ENCODE data around the gene MDH1B. TPM values are rescaled to one million over a fixed set of nuclear protein-coding genes. Genes with fewer than 3 reads are reported as not detected.
"Not testable (repeated sequence)": the region's sequence is repeated elsewhere in the genome, so short reads cannot be mapped to it uniquely, and the experiment has no call there.

Gene MDH1B
- total RNA-seq, 1 donor from 2014 or later, result 1.2 TPM

DNA sequence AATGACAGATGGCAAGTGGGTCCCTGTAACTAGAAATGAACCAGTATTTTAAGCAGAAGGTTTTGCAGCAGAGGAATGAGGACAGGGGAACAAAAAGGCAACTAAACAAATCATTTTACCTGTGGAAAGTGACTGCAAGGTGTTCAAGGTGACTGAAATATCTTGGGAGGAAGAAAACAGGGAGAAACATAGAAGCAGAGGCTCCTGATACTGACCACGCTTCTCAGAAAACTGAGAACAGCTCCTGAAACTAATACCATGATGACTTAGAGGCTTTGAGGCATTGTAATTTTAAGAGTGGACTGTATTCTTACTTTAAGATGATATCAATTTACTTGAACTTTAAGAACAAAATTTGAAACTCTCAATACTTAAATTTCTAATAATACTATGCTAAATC lies 46.8 kb downstream of the MDH1B start, which contains the start of gene DYTN:
DYTN (minus strand) TSS at position 101 of the 400 bp plus-strand sequence. CDS start 117 bp downstream, outside the sequence.
- H3K36me3 Mint-ChIP-seq (ENCODE audit: unreplicated experiment), result no peaks in the 10 kb centered on the region
- H3K4me3 Mint-ChIP-seq (ENCODE audit: unreplicated experiment), result no peak within 1 kb of the TSS
- peaks cover 20% of the 10 kb centered on the region for H3K27me3 Mint-ChIP-seq (ENCODE audit: unreplicated experiment)
- no peak for DNase-seq (ENCODE audit: extremely low spot score, unreplicated experiment)
- TF ChIP-seq, protein P1, sequence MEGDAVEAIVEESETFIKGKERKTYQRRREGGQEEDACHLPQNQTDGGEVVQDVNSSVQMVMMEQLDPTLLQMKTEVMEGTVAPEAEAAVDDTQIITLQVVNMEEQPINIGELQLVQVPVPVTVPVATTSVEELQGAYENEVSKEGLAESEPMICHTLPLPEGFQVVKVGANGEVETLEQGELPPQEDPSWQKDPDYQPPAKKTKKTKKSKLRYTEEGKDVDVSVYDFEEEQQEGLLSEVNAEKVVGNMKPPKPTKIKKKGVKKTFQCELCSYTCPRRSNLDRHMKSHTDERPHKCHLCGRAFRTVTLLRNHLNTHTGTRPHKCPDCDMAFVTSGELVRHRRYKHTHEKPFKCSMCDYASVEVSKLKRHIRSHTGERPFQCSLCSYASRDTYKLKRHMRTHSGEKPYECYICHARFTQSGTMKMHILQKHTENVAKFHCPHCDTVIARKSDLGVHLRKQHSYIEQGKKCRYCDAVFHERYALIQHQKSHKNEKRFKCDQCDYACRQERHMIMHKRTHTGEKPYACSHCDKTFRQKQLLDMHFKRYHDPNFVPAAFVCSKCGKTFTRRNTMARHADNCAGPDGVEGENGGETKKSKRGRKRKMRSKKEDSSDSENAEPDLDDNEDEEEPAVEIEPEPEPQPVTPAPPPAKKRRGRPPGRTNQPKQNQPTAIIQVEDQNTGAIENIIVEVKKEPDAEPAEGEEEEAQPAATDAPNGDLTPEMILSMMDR (IDR thresholded peaks at IDR 0.05), result no peak
- no peaks in the 10 kb centered on the region for H3K4me1 Mint-ChIP-seq (ENCODE audit: unreplicated experiment)
- H3K27ac Mint-ChIP-seq (ENCODE audit: unreplicated experiment), result no peak within 1 kb of the TSS
- no peaks in the 10 kb centered on the region for H3K9me3 Mint-ChIP-seq (ENCODE audit: unreplicated experiment)

DNA sequence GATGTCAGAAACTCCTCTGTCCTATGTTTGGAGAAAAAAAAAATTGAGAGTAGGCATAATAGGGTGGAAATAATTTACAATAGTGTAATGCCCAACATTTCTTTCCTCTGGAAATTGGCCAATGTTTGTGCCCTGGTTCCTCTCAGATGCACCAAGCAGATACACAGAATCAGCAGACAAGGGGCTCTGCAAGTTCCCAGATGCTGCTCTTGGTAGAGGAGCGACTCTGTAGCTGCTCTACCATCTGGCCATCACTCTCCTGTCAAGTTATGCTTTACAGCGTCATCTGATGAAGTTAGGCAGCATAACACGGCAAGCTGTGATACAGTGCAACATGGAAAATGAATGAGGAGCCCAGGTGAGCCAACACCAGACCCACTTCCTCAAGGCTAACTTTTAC lies 48.5 kb downstream of the MDH1B start:
- Mint-ChIP-seq H3K4me1 (ENCODE audit: unreplicated experiment) (no peaks in the 10 kb centered on the region), H3K9me3 (ENCODE audit: unreplicated experiment) (no peaks in the 10 kb centered on the region), H3K4me3 (ENCODE audit: unreplicated experiment) (no peak overlapping the region), H3K27me3 (ENCODE audit: unreplicated experiment) (peaks cover 19% of the 10 kb centered on the region), H3K36me3 (ENCODE audit: unreplicated experiment) (no peaks in the 10 kb centered on the region), H3K27ac (ENCODE audit: unreplicated experiment) (no peak overlapping the region)
- DNase-seq (ENCODE audit: extremely low spot score, unreplicated experiment), result no peak
- TF ChIP-seq, protein P1 (IDR thresholded peaks at IDR 0.05), result no peak

DNA sequence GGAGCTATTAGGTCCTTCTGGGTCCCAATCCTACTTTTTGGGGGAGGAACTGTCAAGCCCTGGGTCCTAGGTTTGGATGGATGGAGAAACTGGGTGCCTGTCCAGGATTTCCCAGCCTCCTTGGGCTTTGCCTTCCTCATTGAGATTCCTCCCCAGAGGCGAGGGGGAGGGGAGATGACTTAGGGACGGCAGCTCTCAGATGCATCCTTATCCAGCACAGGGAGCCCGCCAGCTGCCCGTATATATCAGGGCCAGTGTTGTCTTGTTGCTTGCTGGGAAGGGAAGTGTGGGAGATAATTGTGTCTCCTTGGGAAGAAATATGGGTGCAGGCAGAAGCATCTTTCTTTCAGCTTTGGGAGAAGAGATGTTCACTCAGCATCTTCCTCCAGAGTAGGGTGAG lies 49.9 kb downstream of the MDH1B start:
- H3K36me3 Mint-ChIP-seq (ENCODE audit: unreplicated experiment); H3K4me3 Mint-ChIP-seq (ENCODE audit: unreplicated experiment); DNase-seq (ENCODE audit: extremely low spot score, unreplicated experiment); H3K4me1 Mint-ChIP-seq (ENCODE audit: unreplicated experiment); H3K9me3 Mint-ChIP-seq (ENCODE audit: unreplicated experiment); H3K27ac Mint-ChIP-seq (ENCODE audit: unreplicated experiment): not testable (repeated sequence)
- peaks cover 19% of the 10 kb centered on the region for H3K27me3 Mint-ChIP-seq (ENCODE audit: unreplicated experiment)

DNA sequence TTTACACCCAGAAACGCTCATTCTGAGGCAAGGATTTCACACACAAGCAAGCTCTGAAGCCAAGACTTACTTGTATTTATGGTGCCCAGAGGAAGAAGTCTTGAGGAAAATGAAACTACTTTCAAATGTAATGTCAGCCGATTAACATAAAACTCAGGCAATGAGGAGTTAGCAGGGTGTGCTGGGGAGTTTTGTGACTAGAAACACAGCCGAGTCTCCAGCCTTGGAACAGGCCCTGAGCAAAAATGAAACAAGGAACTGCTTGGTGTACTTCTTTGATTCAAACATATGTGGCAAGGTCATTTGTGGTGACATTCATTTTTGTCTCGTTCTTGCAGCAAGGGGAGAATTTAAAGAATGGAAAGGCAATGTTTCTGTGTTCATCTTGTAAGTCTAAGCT lies 51.4 kb downstream of the MDH1B start:
- Mint-ChIP-seq H3K4me3 (ENCODE audit: unreplicated experiment) (no peak overlapping the region), H3K4me1 (ENCODE audit: unreplicated experiment) (no peaks in the 10 kb centered on the region), H3K27me3 (ENCODE audit: unreplicated experiment) (peaks cover 29% of the 10 kb centered on the region), H3K27ac (ENCODE audit: unreplicated experiment) (no peak overlapping the region), H3K9me3 (ENCODE audit: unreplicated experiment) (no peaks in the 10 kb centered on the region), H3K36me3 (ENCODE audit: unreplicated experiment) (no peaks in the 10 kb centered on the region)
- TF ChIP-seq, protein P1 (IDR thresholded peaks at IDR 0.05), result no peak
- no peak for DNase-seq (ENCODE audit: extremely low spot score, unreplicated experiment)

DNA sequence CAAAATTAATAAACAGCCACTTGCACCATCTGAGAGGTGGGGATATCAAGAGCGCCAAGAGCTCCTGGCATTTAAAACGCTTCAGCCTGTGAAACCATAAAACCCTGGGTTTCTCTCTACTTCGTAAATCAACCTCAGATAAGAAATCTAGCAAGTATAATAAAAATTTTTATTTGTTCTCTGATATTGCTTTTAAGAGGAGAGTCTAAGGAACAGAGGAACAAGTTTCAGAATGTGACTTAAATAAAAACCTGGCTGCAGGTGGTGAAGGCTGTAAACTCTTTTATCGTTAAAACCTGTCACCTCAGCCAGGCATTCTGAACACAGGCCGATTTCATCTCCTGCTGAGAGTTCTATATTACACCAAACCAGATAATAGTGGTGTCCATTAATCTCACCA lies 56.8 kb downstream of the MDH1B start:
- no peak for DNase-seq (ENCODE audit: extremely low spot score, unreplicated experiment)
- TF ChIP-seq, protein P1 (IDR thresholded peaks at IDR 0.05), result no peak
- Mint-ChIP-seq H3K4me3 (ENCODE audit: unreplicated experiment) (no peak overlapping the region), H3K36me3 (ENCODE audit: unreplicated experiment) (no peaks in the 10 kb centered on the region), H3K27ac (ENCODE audit: unreplicated experiment) (no peak overlapping the region), H3K9me3 (ENCODE audit: unreplicated experiment) (no peaks in the 10 kb centered on the region), H3K4me1 (ENCODE audit: unreplicated experiment) (no peaks in the 10 kb centered on the region), H3K27me3 (ENCODE audit: unreplicated experiment) (peaks cover 32% of the 10 kb centered on the region)

DNA sequence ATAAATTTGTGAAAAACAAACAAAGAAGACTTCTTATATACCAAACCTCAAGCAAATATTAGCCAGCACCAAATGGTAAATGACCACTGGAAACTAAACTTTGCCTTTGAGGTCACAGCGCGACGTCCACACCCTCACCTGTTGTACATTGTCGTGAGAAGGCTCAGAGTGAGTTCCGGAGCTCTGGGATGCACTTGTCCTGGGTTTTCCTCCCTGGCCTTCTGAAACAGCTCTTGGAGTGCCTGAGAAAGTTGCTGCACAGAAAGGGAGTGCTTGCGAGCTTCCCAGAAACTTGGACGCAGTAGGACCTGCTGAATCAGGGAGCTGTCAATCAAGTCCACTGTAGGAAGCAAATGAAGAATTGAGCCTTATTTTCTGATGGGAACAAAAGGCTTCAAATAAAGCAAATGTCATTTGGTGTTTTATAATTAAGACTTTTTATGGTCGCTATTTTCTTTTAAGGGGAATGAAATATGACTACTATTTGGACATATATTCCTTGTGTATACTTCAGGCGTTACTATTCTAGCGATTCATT lies 57.9 kb downstream of the MDH1B start:
- DNase-seq (ENCODE audit: extremely low spot score, unreplicated experiment), result no peak
- Mint-ChIP-seq H3K36me3 (ENCODE audit: unreplicated experiment) (no peaks in the 10 kb centered on the region), H3K27ac (ENCODE audit: unreplicated experiment) (no peak overlapping the region), H3K4me3 (ENCODE audit: unreplicated experiment) (no peak overlapping the region), H3K4me1 (ENCODE audit: unreplicated experiment) (no peaks in the 10 kb centered on the region), H3K9me3 (ENCODE audit: unreplicated experiment) (no peaks in the 10 kb centered on the region), H3K27me3 (ENCODE audit: unreplicated experiment) (peaks cover 29% of the 10 kb centered on the region)
- TF ChIP-seq, protein P1 (IDR thresholded peaks at IDR 0.05), result no peak

Data from osteocyte (in vitro differentiated cells).